Measurements from ENCODE around the gene TSPAN12.

Gene TSPAN12

GRCh38 chr7:120806669-120807068 is 51.3 kb downstream of the TSPAN12 start:
- no CpG with 5 or more reads among the region's 1 CpG for WGBS (ENCODE audit: insufficient coverage, insufficient read length)
- H3K27me3 ChIP-seq (ENCODE audit: control insufficient read depth, insufficient read depth, low read length), result no peaks in the 10 kb centered on the region
- H3K9me3 ChIP-seq (ENCODE audit: control insufficient read depth, insufficient read depth, low read length), result no peaks in the 10 kb centered on the region
- H3K4me3 ChIP-seq (ENCODE audit: low read length), result no peak overlapping the region
- no peaks in the 10 kb centered on the region for H3K4me1 ChIP-seq (ENCODE audit: control insufficient read depth, insufficient read depth, low read length)
- H3K27ac ChIP-seq (ENCODE audit: low read length), result no peak overlapping the region
- no peaks in the 10 kb centered on the region for H3K36me3 ChIP-seq (ENCODE audit: control insufficient read depth, insufficient read depth, low read length)
- DNase-seq (ENCODE audit: low read depth, low spot score), result no peak

GRCh38 chr7:120805636-120806388 is 52.1 kb downstream of the TSPAN12 start:
- WGBS (ENCODE audit: insufficient coverage, insufficient read length), result no CpG with 5 or more reads among the region's 3 CpGs
- H3K4me1 ChIP-seq (ENCODE audit: control insufficient read depth, insufficient read depth, low read length), result no peaks in the 10 kb centered on the region
- H3K9me3 ChIP-seq (ENCODE audit: control insufficient read depth, insufficient read depth, low read length), result no peaks in the 10 kb centered on the region
- no peaks in the 10 kb centered on the region for H3K27me3 ChIP-seq (ENCODE audit: control insufficient read depth, insufficient read depth, low read length)
- H3K36me3 ChIP-seq (ENCODE audit: control insufficient read depth, insufficient read depth, low read length), result no peaks in the 10 kb centered on the region
- H3K27ac ChIP-seq (ENCODE audit: low read length), result no peak overlapping the region
- peak; percentile 72 for DNase-seq (ENCODE audit: low read depth, low spot score)
- H3K4me3 ChIP-seq (ENCODE audit: low read length), result no peak overlapping the region

- Histone ChIP-seq H3K27me3 (ENCODE audit: control insufficient read depth, insufficient read depth, low read length) (no peaks in the 10 kb centered on the region), H3K27ac (ENCODE audit: low read length) (no peak overlapping the region), H3K9me3 (ENCODE audit: control insufficient read depth, insufficient read depth, low read length) (no peaks in the 10 kb centered on the region), H3K4me1 (ENCODE audit: control insufficient read depth, insufficient read depth, low read length) (no peaks in the 10 kb centered on the region), H3K4me3 (ENCODE audit: low read length) (no peak overlapping the region), H3K36me3 (ENCODE audit: control insufficient read depth, insufficient read depth, low read length) (no peaks in the 10 kb centered on the region)
- no peak for DNase-seq (ENCODE audit: low read depth, low spot score)
- WGBS (ENCODE audit: insufficient coverage, insufficient read length), result no CpG with 5 or more reads among the region's 3 CpGs
These were observed 55.2 kb downstream of the TSPAN12 start for GRCh38 chr7:120802751-120803150.

GRCh38 chr7:120799813-120800475 is 58.0 kb downstream of the TSPAN12 start:
- Histone ChIP-seq H3K9me3 (ENCODE audit: control insufficient read depth, insufficient read depth, low read length) (no peaks in the 10 kb centered on the region), H3K4me3 (ENCODE audit: low read length) (no peak overlapping the region), H3K36me3 (ENCODE audit: control insufficient read depth, insufficient read depth, low read length) (no peaks in the 10 kb centered on the region), H3K4me1 (ENCODE audit: control insufficient read depth, insufficient read depth, low read length) (no peaks in the 10 kb centered on the region), H3K27me3 (ENCODE audit: control insufficient read depth, insufficient read depth, low read length) (no peaks in the 10 kb centered on the region), H3K27ac (ENCODE audit: low read length) (no peak overlapping the region)
- DNase-seq (ENCODE audit: low read depth, low spot score), result no peak
- WGBS (ENCODE audit: insufficient coverage, insufficient read length), result no CpG with 5 or more reads among the region's 3 CpGs

- Histone ChIP-seq H3K9me3 (ENCODE audit: control insufficient read depth, insufficient read depth, low read length) (no peaks in the 10 kb centered on the region), H3K36me3 (ENCODE audit: control insufficient read depth, insufficient read depth, low read length) (no peaks in the 10 kb centered on the region), H3K4me3 (ENCODE audit: low read length) (no peak overlapping the region), H3K27me3 (ENCODE audit: control insufficient read depth, insufficient read depth, low read length) (no peaks in the 10 kb centered on the region), H3K27ac (ENCODE audit: low read length) (no peak overlapping the region), H3K4me1 (ENCODE audit: control insufficient read depth, insufficient read depth, low read length) (no peaks in the 10 kb centered on the region)
- no peak for DNase-seq (ENCODE audit: low read depth, low spot score)
- no CpG with 5 or more reads among the region's 1 CpG for WGBS (ENCODE audit: insufficient coverage, insufficient read length)
These were observed 58.8 kb downstream of the TSPAN12 start for GRCh38 chr7:120799147-120799546.

- H3K27me3 ChIP-seq (ENCODE audit: control insufficient read depth, insufficient read depth, low read length), result no peaks in the 10 kb centered on the region
- DNase-seq (ENCODE audit: low read depth, low spot score), result no peak
- no peak overlapping the region for H3K27ac ChIP-seq (ENCODE audit: low read length)
- no peak overlapping the region for H3K4me3 ChIP-seq (ENCODE audit: low read length)
- no peaks in the 10 kb centered on the region for H3K9me3 ChIP-seq (ENCODE audit: control insufficient read depth, insufficient read depth, low read length)
- no peaks in the 10 kb centered on the region for H3K36me3 ChIP-seq (ENCODE audit: control insufficient read depth, insufficient read depth, low read length)
- WGBS (ENCODE audit: insufficient coverage, insufficient read length), result no CpG with 5 or more reads among the region's 7 CpGs
- H3K4me1 ChIP-seq (ENCODE audit: control insufficient read depth, insufficient read depth, low read length), result no peaks in the 10 kb centered on the region
These were observed 60.8 kb downstream of the TSPAN12 start for GRCh38 chr7:120797026-120797645.

- H3K4me1 ChIP-seq (ENCODE audit: control insufficient read depth, insufficient read depth, low read length), result no peaks in the 10 kb centered on the region
- H3K36me3 ChIP-seq (ENCODE audit: control insufficient read depth, insufficient read depth, low read length), result no peaks in the 10 kb centered on the region
- WGBS (ENCODE audit: insufficient coverage, insufficient read length), result no CpG with 5 or more reads among the region's 4 CpGs
- no peaks in the 10 kb centered on the region for H3K9me3 ChIP-seq (ENCODE audit: control insufficient read depth, insufficient read depth, low read length)
- no peak for DNase-seq (ENCODE audit: low read depth, low spot score)
- no peak overlapping the region for H3K4me3 ChIP-seq (ENCODE audit: low read length)
- no peak overlapping the region for H3K27ac ChIP-seq (ENCODE audit: low read length)
- H3K27me3 ChIP-seq (ENCODE audit: control insufficient read depth, insufficient read depth, low read length), result no peaks in the 10 kb centered on the region
These were observed 63.7 kb downstream of the TSPAN12 start for GRCh38 chr7:120794106-120794729.

GRCh38 chr7:120793213-120793936 is 64.6 kb downstream of the TSPAN12 start:
- no peaks in the 10 kb centered on the region for H3K4me1 ChIP-seq (ENCODE audit: control insufficient read depth, insufficient read depth, low read length)
- H3K4me3 ChIP-seq (ENCODE audit: low read length), result no peak overlapping the region
- no peak for DNase-seq (ENCODE audit: low read depth, low spot score)
- no peaks in the 10 kb centered on the region for H3K36me3 ChIP-seq (ENCODE audit: control insufficient read depth, insufficient read depth, low read length)
- no peaks in the 10 kb centered on the region for H3K27me3 ChIP-seq (ENCODE audit: control insufficient read depth, insufficient read depth, low read length)
- H3K9me3 ChIP-seq (ENCODE audit: control insufficient read depth, insufficient read depth, low read length), result no peaks in the 10 kb centered on the region
- WGBS (ENCODE audit: insufficient coverage, insufficient read length), result no CpG with 5 or more reads among the region's 3 CpGs
- no peak overlapping the region for H3K27ac ChIP-seq (ENCODE audit: low read length)

- H3K4me1 ChIP-seq (ENCODE audit: control insufficient read depth, insufficient read depth, low read length), result no peaks in the 10 kb centered on the region
- no peaks in the 10 kb centered on the region for H3K9me3 ChIP-seq (ENCODE audit: control insufficient read depth, insufficient read depth, low read length)
- H3K27me3 ChIP-seq (ENCODE audit: control insufficient read depth, insufficient read depth, low read length), result no peaks in the 10 kb centered on the region
- no peak overlapping the region for H3K4me3 ChIP-seq (ENCODE audit: low read length)
- no peak overlapping the region for H3K27ac ChIP-seq (ENCODE audit: low read length)
- H3K36me3 ChIP-seq (ENCODE audit: control insufficient read depth, insufficient read depth, low read length), result no peaks in the 10 kb centered on the region
- no CpG with 5 or more reads among the region's 2 CpGs for WGBS (ENCODE audit: insufficient coverage, insufficient read length)
- DNase-seq (ENCODE audit: low read depth, low spot score), result no peak
These were observed 65.1 kb downstream of the TSPAN12 start for GRCh38 chr7:120792861-120793130.

Measured in iPS DF 6.9 (cell line).